ENCODE measurements around the gene PHPT1. TPM values are rescaled to one million over a fixed set of nuclear protein-coding genes. Genes with fewer than 3 reads are reported as not detected.
"Not testable (repeated sequence)": the region's sequence is repeated elsewhere in the genome, so short reads cannot be mapped to it uniquely, and the experiment has no call there.

The PHPT1 gene
- total and polyA plus RNA-seq, 2 of the 8 experiments (the other 6 are each of a cell fraction or from before 2014, with no cell fraction given) = 109 to 226 TPM

DNA sequence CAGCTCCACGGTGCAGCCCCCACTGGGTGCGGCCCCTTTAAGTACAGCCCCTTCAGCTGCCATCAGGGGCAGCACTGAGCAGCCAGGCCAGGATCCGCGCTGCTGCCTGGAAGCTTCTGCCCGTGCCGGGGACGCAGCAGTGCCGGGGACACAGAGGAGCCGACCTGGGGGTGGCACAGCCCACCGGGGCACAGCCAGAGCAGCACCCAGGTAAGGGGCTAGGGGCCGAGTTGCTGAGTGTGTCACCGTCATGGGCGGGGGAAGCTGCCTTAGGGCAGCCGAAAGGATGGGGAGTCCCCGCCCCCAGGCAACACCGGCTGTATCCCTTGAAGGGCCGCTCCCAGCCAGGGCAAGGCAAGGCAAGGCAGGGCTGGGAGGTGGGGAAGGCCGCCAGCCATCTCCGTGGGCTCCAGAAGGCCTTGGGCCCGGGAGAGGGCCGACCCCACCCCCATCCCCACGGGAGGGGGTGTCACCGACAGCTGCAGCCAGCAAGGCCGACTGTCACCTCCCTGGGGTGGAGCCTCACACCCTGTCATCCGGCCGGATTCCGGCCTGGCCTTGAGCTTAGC, 6.7 kb upstream of the PHPT1 start, which contains the start of gene AJM1:
AJM1 (plus strand) TSS at position 99 of the 569 bp plus-strand sequence. CDS start 1,937 bp downstream, outside the sequence.
- not testable (repeated sequence) for H2BK20ac ChIP-seq (ENCODE audit: low read length); H3K79me1 ChIP-seq (ENCODE audit: low read depth, low read length); H4K20me1 ChIP-seq (replicated peaks in 1 of 2; ENCODE audit: control insufficient read depth in 1 of 2, insufficient read depth in 2 of 2, low read length in 2 of 2); H3K4ac ChIP-seq (replicated peaks; ENCODE audit: insufficient read length, low read depth, low read length); H4K91ac ChIP-seq (replicated peaks; ENCODE audit: insufficient read length, low read length); H3K9ac ChIP-seq (replicated peaks in 1 of 4; ENCODE audit: extremely low read depth in 1 of 4, low read depth in 3 of 4, low read length in 3 of 4); H3K14ac ChIP-seq (ENCODE audit: insufficient read length); H2BK120ac ChIP-seq (replicated peaks; ENCODE audit: low read depth, low read length); H2AK5ac ChIP-seq (ENCODE audit: low read depth, low read length); H3K9me3 ChIP-seq (ENCODE audit: insufficient read depth in 2 of 2, low read depth in 1 of 2, low read length in 1 of 2); H3K23ac ChIP-seq (ENCODE audit: insufficient read length); H3K56ac ChIP-seq (replicated peaks; ENCODE audit: insufficient read length, low read depth, low read length); H3K23me2 ChIP-seq (ENCODE audit: low read depth, low read length); H3K27ac ChIP-seq (ENCODE audit: low read depth, low read length); FAIRE-seq; H4K5ac ChIP-seq (ENCODE audit: insufficient read length, low read depth, low read length); H2BK15ac ChIP-seq (ENCODE audit: low read length); H2AFZ ChIP-seq (ENCODE audit: low read length); H3K79me2 ChIP-seq (ENCODE audit: control insufficient read depth in 1 of 2, insufficient read depth in 2 of 2, low read length in 2 of 2)
- Histone ChIP-seq H3K4me3 (ENCODE audit: extremely low read depth in 1 of 4, insufficient read depth in 2 of 4, low read depth in 3 of 4, low read length in 4 of 4) (peak within 1 kb of the TSS in 1 of 4 experiments; percentile 38; a peak in 2 of 8 replicates), H3K4me1 (replicated peaks in 1 of 4; ENCODE audit: control insufficient read depth in 3 of 4, insufficient read depth in 4 of 4, low read length in 3 of 4) (peaks cover 5 to 32% (median 20%) of the 10 kb centered on the region in 4 experiments), H3K36me3 (ENCODE audit: control insufficient read depth in 2 of 4, insufficient read depth in 4 of 4, low read length in 3 of 4) (peaks cover 0 to 21% (median 4%) of the 10 kb centered on the region in 4 experiments; a peak in 2 of 8 replicates), H4K8ac (ENCODE audit: extremely low read depth, insufficient read depth, low read length) (peak within 1 kb of the TSS; percentile 51), H3K18ac (ENCODE audit: extremely low read depth, low read length) (peak within 1 kb of the TSS; percentile 48; the same call in 1 of the 2 replicates), H2BK5ac (ENCODE audit: low read depth, low read length) (peak within 1 kb of the TSS; percentile 30; the same call in 1 of the 2 replicates), H3K4me2 (ENCODE audit: insufficient read depth in 1 of 2, low read depth in 2 of 2, low read length in 2 of 2) (peak within 1 kb of the TSS in 1 of 2 experiments; percentile 61; a peak in 2 of 4 replicates), H3K27me3 (replicated peaks in 1 of 4; ENCODE audit: control insufficient read depth in 3 of 4, extremely low read depth in 1 of 4, insufficient read depth in 3 of 4, low read length in 3 of 4) (peaks cover 2 to 12% (median 7%) of the 10 kb centered on the region in 4 experiments; a peak in 6 of 7 replicates), H2BK12ac (ENCODE audit: low read depth, low read length) (peak within 1 kb of the TSS; percentile 27; the same call in 1 of the 2 replicates)
- POLR2A ChIA-PET (ENCODE audit: partially characterized antibody) = interaction anchor here (1.1 to 20.5 kb wide), 8 partner anchors 10 to 114 kb away, joined by 3 to 248 read pairs (median 6); partner anchors contain the start of genes MAMDC4 and RABL6
- peak in 1 of 2 experiments; percentile 93 for DNase-seq (ENCODE audit: low read depth in 1 of 2, low spot score in 2 of 2)
- CTCF ChIA-PET (ENCODE audit: partially characterized antibody) = interaction anchor here (0.7 to 8.9 kb wide), 39 partner anchors 9 to 453 kb away, joined by 3 to 131 read pairs (median 4); partner anchors contain the start of genes ABCA2, LCN8 and MAMDC4
- TF ChIP-seq SIN3A (conservative IDR thresholded peaks at IDR 0.05 in 1 of 2, IDR thresholded peaks at IDR 0.05 in 1 of 2; ENCODE audit: low read depth in 1 of 2, low read length in 2 of 2) = 0 out of 4 replicates have a peak, but pooled peaks of 1 of the 2 experiments have one; percentile 56
- peak; percentile 50 to 53; a peak in 3 of 4 replicates for TF ChIP-seq RAD21 (IDR thresholded peaks at IDR 0.05 in 1 of 2, conservative IDR thresholded peaks at IDR 0.05 in 1 of 2; ENCODE audit: low read depth in 2 of 2, low read length in 2 of 2)
- TF ChIP-seq POLR2A (IDR thresholded peaks at IDR 0.05; ENCODE audit: control extremely low read depth in 1 of 2, low read depth in 2 of 2, low read length in 2 of 2) = peak in 1 of 2 experiments; percentile 22; a peak in 1 of 3 replicates
- TF ChIP-seq, protein P1, sequence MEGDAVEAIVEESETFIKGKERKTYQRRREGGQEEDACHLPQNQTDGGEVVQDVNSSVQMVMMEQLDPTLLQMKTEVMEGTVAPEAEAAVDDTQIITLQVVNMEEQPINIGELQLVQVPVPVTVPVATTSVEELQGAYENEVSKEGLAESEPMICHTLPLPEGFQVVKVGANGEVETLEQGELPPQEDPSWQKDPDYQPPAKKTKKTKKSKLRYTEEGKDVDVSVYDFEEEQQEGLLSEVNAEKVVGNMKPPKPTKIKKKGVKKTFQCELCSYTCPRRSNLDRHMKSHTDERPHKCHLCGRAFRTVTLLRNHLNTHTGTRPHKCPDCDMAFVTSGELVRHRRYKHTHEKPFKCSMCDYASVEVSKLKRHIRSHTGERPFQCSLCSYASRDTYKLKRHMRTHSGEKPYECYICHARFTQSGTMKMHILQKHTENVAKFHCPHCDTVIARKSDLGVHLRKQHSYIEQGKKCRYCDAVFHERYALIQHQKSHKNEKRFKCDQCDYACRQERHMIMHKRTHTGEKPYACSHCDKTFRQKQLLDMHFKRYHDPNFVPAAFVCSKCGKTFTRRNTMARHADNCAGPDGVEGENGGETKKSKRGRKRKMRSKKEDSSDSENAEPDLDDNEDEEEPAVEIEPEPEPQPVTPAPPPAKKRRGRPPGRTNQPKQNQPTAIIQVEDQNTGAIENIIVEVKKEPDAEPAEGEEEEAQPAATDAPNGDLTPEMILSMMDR (IDR thresholded peaks at IDR 0.05; ENCODE audit: control extremely low read depth in 1 of 3, insufficient read depth in 1 of 3, low read depth in 1 of 3, low read length in 3 of 3) = peak in 2 of 3 experiments; percentile 80; a peak in 3 of 4 replicates
- TF ChIP-seq, protein P2, sequence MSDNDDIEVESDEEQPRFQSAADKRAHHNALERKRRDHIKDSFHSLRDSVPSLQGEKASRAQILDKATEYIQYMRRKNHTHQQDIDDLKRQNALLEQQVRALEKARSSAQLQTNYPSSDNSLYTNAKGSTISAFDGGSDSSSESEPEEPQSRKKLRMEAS (IDR thresholded peaks at IDR 0.05) = peak; percentile 61
- TF ChIP-seq GABPA (IDR thresholded peaks at IDR 0.05; ENCODE audit: borderline replicate concordance, insufficient read depth, low read length) = peak; percentile 83; the same call in 1 of the 2 replicates
- peak; percentile 62; the same call in 1 of the 2 replicates for TF ChIP-seq POLR2AphosphoS5 (IDR thresholded peaks at IDR 0.05; ENCODE audit: low read depth, low read length)
- TF ChIP-seq TAF7 (optimal IDR thresholded peaks at IDR 0.05; ENCODE audit: borderline replicate concordance, low read depth, low read length) = peak; percentile 14
- 17% methylated on average over 21 of the region's 27 CpGs; no CpG with 5 or more reads in 1 of the 2 experiments for WGBS, 2 experiments (ENCODE audit: extremely low coverage in 1 of 2, insufficient coverage in 1 of 2, insufficient read length in 1 of 2, insufficient replicate concordance in 2 of 2, low coverage in 1 of 2, low lambda C conversion rate in 2 of 2, missing lambda C conversion rate in 1 of 2)
